HG02852 (cell line): ENCODE measurements around the gene KNDC1.
"Not testable (repeated sequence)": the region's sequence is repeated elsewhere in the genome, so short reads cannot be mapped to it uniquely, and the experiment has no call there.

Experiments used
- ATAC-seq: cut with Tn5 transposase; IDR thresholded peaks from one replicate; pipeline ENCODE4 v1.9.1; 2021; ENCODE audit warnings: mild to moderate bottlenecking, moderate library complexity; ENCODE audit not compliant: unreplicated experiment

Gene KNDC1

DNA sequence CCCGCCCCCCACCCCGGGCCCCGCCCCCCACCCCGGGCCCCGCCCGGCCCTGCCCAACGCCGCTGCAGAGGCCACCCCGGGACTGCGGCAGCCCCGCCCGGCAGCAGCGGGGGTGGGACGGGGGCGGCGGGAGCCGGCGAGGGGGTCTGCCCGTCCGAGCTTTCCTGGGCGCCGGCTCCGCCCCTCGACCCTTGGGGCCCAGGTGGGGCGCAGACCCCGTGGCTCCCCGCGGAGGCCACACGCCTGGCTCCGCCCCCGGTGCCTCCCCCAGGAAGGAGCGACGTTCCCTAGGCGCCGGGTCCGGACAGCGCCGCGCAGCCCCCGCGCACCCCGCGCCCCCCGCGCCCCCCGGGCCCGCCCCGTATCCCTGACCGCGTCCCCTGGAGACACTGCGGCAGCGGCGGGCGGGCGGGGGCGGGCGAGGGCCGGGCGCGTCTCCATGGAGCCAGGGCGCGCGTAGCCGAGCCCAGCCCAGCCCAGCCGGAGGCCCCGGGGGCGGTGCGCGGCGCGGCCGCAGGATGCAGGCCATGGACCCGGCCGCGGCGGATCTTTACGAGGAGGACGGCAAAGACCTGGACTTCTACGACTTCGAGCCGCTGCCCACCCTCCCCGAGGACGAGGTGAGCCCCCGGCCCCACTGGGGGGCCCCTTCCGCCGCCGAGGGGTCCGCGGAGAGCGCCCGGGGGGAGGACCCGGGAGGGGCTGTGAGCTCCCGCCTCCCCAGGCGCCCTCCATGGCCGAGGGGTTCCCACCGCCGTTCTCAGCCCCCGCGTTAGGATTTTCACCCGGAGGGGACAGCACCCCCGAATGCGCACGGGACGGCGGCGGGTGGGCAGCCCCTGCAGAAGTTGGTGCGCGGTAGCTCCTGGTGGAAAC lies at the start of gene KNDC1:
Gene KNDC1 (plus strand): TSS at position 270 of the 876 bp plus-strand sequence. CDS start 249 bp downstream, at position 519.
- no peak for ATAC-seq

GRCh38 chr10:133110609-133111275 lies 49.3 kb upstream of the KNDC1 start:
- no peak for ATAC-seq

- not testable (repeated sequence) for ATAC-seq
These were observed 48.4 kb upstream of the KNDC1 start for GRCh38 chr10:133111640-133112039.

DNA sequence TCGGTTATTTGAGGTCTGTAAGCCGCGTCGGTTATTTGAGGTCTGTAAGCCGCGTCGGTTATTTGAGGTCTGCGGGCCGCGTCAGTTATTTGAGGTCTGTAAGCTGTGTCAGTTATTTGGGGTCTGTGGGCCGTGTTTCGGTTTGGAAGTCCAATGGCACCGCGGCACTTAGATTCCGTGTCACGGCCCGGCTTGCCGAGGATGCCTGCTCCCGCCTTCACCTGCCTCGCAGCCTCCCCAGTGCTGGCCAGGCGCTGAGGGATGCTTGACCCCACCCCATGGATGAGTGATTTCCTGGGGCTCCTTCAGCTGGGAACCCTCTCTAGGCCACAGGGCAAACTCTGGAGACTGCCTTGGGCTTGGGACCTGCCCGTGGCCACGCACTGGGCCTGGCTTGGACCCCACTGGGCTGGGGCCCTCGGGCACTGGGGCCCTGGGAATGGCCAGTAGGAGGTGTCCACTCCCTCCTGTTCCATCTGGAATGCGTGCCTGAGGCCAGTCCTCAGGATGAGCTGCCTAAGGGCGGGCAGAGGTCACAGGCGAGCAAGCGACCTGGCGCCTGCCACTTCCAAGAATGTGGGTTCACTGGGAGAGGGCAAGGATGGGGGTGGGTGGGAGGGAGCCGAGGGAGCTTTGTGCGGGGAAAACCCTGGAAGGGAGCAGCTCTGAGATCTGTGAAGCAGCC lies 46.7 kb upstream of the KNDC1 start:
- ATAC-seq: no peak

DNA sequence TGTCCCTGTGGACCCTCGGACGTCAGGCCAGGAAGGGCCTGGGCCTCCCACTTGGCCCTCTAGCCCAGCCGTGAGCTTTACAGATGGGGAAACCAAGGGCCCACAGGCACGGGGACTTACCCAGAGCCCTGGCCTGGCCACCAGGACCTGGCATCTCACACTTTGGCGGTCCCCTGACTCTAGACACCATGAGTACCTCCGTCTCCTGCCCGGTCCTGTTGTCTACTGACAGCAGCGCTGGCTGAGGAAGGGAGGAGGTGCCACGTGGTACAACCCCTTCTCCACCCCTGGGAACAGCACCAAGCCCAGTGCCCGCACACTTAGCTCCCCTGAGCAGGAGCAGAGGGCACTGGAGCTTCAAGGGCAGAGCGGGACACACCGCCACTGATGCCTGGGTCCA lies 46.2 kb upstream of the KNDC1 start:
- no peak for ATAC-seq

- no peak for ATAC-seq
These were observed 45.8 kb upstream of the KNDC1 start for GRCh38 chr10:133114251-133114650.

DNA sequence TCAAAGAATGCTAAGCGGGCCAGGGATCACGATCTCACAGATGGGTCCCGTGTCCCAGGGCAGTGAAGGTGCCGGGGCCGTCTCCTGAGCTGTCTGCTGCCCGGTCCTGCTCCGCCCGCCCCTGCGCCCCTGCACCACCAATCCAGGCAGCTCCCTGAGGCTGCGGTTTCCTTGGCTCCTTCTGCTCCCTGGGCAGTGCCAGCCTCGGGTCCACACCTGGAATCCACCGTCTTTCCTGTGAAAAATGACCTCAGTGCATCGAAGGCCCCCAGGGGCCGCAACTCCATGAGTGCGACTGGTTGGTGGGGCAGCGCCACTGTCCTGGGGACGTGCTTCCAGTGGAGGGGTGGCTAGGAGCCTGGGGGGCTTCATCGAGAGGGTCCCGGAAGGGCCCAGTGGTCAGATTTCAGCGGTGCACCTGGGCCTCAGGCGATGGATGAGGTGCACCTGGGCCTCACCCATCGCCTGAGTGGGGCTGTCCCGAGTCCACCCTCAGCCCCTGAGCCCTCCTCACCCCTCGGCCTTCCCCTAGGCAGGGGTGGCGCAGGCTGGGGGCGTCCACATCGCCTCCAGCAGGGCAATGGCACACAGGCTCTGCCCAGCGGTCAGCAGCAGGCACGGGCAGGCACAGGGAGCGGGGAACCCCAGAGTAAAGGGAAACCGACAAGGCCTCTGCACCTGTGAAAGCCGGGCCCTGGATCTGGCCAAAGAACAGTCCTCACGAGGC lies 45.1 kb upstream of the KNDC1 start:
- ATAC-seq: no peak

DNA sequence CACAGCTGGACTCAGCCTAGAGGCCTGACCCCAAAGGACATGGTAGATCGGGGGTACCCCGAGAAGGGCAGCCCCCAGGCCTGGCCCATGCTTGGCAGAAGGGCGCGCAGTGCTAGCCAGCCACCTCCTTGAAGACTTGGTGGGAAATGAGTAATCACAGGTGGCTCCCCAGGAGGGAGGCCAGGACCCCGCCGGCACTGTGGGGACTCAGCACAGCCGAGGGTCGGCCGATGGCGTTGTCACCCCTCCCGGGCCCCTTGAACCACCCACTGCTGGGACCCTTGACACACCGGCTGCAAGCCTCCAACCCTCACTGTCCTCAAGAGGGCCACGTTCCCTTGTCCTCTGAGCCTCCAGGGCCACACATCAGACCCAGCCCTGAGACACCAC lies 44.6 kb upstream of the KNDC1 start:
- ATAC-seq: no peak

GRCh38 chr10:133115976-133116375 lies 44.0 kb upstream of the KNDC1 start:
- ATAC-seq: no peak

- ATAC-seq: no peak
These were observed 43.6 kb upstream of the KNDC1 start for GRCh38 chr10:133116455-133116854.

- ATAC-seq: no peak
These were observed 42.9 kb upstream of the KNDC1 start for GRCh38 chr10:133117036-133117687.

- no peak for ATAC-seq
These were observed 42.3 kb upstream of the KNDC1 start for GRCh38 chr10:133117688-133118071.

DNA sequence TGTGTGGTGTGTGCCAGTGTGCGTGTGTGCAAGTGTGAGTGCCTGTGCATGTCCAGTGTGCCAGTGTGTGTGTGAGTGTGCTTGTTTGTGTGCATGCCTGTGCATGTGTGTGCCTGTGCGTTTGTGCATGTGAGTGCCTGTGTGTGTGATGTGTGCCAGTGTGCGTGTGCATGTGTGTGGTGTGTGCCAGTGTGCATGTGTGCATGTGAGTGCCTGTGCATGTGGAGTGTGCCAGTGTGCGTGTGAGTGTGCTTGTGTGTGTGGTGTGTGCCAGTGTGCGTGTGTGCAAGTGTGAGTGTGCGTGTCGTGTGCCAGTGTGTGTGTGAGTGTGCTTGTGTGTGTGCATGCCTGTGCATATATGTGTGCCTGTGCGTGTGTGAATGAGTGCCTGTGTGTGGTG lies 38.5 kb upstream of the KNDC1 start:
- ATAC-seq: no peak

GRCh38 chr10:133122171-133122935 lies 37.7 kb upstream of the KNDC1 start:
- ATAC-seq: no peak

- no peak for ATAC-seq
These were observed 36.8 kb upstream of the KNDC1 start for GRCh38 chr10:133123050-133123745.

DNA sequence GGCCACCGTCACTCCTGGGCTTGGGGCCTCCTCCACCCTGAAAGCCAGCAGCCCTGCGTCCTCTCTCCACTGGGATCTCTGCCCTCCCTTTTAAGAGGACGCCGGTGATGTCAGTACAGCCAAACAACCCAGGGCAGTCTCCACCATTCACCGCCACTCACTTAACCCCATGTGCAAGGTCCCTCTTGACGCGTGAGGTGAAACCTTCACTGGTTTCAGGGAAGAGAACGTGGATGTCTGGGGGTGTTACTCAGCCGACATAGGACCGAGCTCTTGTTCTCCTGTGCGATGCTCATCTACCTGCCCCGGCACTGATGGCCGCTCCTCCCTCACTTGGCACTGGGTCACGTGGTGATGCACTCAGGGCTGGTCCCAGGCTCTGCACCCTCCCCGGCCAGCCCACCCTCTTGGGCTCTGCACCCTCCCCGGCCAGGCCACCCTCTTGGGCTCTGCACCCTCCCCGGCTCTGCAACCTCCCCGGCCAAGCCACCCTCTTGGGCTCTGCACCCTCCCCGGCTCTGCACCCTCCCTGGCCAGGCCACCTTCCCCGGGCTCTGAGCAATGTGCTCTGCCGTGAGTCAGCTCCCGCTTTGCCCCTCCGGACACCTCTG lies 36.2 kb upstream of the KNDC1 start:
- ATAC-seq: no peak

DNA sequence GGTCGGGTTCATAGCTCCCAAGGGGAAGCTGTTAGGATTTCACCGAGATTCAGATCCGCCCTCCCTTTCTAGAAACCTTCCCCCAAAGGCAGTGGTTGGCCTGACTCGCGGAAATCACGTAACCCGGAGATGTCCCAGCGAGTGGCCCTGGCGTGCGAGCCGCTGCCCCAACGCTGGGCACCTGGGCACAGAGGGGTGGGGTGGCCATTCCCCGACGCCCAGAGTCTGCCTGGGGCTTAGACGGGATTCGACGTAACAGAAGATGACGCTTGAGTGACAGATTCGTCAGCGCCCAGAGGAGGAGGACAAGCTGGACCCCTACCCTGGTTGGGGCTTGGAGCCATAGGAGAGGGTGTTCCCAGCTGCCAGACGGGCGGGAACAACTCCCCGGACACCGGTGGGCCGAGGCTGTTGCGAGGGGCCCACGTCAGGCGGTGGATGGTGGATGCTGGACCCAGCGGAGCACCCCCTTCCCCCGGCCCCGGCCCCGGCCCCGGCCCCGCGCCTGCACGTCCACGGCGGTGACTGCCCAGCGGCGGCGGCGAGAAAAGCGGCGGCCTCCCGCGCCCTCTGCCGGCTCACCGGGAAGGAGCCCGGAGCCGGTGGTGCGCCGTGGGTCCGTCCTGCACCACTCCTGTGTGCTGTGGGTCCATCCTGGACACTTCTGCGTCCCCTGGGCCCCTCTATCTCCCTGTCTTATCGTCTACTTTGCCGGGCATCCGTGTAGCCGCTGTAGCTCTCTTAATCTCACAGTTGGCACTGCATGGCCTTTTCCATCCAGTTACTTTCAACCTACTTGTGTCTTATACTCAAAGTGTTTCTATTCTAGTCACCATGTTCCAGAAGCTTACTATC lies 35.4 kb upstream of the KNDC1 start:
- no peak for ATAC-seq

DNA sequence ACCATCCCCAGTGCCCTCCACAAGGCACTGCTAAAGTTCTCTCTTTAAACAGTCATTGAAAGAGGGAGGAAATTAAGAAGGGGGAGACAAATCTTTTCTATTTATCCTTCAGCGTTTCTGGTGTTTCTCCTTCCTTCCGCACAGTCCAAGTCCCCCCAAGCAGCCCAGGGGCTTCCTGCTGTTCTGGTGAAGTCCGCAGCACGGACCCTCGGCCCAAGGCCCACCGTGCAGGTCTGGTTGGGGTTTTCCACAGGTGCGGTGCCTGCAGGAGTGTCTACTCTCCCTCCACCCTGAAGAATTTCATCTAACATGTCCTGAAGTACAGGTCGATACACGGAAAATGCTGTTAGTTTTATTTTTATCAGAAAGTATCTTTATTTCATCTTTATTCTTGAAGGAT lies 34.1 kb upstream of the KNDC1 start:
- no peak for ATAC-seq
